Brain microvascular endothelial cell (primary cell): Measurements from ENCODE around the gene CROCC2.

Experiments used
- DNase-seq: peaks from one replicate; pipeline ENCODE4 v3.0.0-alpha.2; 2020
- H3K27ac ChIP-seq: fragments of 250-450 bp; sonication (Bioruptor Pico); 2 replicates; pipeline ENCODE4 v1.5.1; 2020; ENCODE audit warnings: mild to moderate bottlenecking, moderate library complexity
- H3K27me3 ChIP-seq: fragments of 250-450 bp; sonication (Bioruptor Pico); replicated peaks from 2 replicates; pipeline ENCODE4 v1.5.1; 2020; ENCODE audit warnings: mild to moderate bottlenecking
- H3K36me3 ChIP-seq: fragments of 250-450 bp; sonication (Bioruptor Pico); replicated peaks from 2 replicates; pipeline ENCODE4 v1.5.1; 2020; ENCODE audit warnings: mild to moderate bottlenecking
- H3K4me3 ChIP-seq: 2 replicates; pipeline ENCODE4 v1.5.1; 2011; ENCODE audit warnings: low read depth, mild to moderate bottlenecking, control low read depth, low read length, moderate library complexity
- in situ Hi-C: cut with HindIII; loops from 2 replicates; pipeline ENCODE4 v1.10.0; 2017; ENCODE audit warnings: low sequenced_read_pairs, low pct_ligation_motif_present
- TF ChIP-seq, protein P1 (sequence below): IDR thresholded peaks from 2 replicates; pipeline ENCODE4 v1.5.1; 2011; ENCODE audit warnings: low read depth, mild to moderate bottlenecking, moderate library complexity, low read length, control low read depth, inconsistent platforms; ENCODE audit errors: missing control alignments

CROCC2 gene

DNA sequence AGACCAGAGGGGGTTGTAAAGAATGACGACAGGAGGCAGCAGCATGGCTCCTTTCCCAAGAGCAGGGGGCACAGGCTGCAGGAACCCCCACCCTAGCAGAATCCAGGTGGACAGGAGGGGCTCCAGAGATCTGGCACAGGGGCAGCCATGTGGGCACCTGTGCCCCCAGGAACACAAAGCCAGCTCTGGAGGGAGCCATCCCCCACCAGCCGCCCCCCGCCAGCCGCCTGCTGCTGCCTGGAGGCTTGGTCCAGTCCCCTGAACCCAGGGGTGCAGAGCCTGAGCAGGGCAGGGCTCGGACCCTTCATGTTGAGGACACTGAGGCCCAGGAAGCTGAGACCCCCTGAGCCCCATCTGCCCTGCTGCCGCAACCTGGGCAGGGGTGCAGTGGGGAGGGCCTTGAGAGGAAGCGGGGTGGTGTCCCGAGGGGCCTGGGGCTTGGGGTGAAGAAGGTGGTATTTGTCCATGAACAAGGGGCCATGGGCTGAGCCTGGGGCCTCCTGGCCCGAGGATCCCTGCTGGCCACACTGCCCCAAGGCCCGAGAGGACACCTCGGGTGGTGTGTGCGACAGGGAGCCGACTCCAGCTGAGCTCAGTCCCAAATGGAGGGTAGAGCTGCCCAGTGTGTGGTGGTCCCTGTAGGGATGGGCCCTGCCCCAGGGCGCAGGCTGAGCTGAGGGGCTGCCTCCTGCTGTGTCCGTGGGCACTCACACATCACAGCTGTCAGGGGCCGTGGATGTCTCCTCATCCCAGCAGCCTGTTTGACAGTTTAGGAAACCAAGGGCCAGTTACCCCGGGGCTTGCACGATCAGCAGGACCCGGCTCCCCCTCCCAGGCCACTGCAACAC, 52.5 kb downstream of the CROCC2 start:
- Histone ChIP-seq H3K36me3 (no peaks in the 10 kb centered on the region), H3K27ac (no peak overlapping the region), H3K27me3 (peaks cover 33% of the 10 kb centered on the region), H3K4me3 (no peak overlapping the region)
- TF ChIP-seq, protein P1, sequence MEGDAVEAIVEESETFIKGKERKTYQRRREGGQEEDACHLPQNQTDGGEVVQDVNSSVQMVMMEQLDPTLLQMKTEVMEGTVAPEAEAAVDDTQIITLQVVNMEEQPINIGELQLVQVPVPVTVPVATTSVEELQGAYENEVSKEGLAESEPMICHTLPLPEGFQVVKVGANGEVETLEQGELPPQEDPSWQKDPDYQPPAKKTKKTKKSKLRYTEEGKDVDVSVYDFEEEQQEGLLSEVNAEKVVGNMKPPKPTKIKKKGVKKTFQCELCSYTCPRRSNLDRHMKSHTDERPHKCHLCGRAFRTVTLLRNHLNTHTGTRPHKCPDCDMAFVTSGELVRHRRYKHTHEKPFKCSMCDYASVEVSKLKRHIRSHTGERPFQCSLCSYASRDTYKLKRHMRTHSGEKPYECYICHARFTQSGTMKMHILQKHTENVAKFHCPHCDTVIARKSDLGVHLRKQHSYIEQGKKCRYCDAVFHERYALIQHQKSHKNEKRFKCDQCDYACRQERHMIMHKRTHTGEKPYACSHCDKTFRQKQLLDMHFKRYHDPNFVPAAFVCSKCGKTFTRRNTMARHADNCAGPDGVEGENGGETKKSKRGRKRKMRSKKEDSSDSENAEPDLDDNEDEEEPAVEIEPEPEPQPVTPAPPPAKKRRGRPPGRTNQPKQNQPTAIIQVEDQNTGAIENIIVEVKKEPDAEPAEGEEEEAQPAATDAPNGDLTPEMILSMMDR: no peak
- DNase-seq: no peak
- in situ Hi-C loops: no loop called here

- no peak for DNase-seq
- no peaks in the 10 kb centered on the region for H3K36me3 ChIP-seq
- H3K4me3 ChIP-seq: no peak overlapping the region
- TF ChIP-seq, protein P1: no peak
- H3K27ac ChIP-seq: no peak overlapping the region
- peaks cover 30% of the 10 kb centered on the region for H3K27me3 ChIP-seq
- in situ Hi-C loops: no loop called here
Observed at GRCh38 chr2:240959214-240959940, 53.2 kb downstream of the CROCC2 start.

DNA sequence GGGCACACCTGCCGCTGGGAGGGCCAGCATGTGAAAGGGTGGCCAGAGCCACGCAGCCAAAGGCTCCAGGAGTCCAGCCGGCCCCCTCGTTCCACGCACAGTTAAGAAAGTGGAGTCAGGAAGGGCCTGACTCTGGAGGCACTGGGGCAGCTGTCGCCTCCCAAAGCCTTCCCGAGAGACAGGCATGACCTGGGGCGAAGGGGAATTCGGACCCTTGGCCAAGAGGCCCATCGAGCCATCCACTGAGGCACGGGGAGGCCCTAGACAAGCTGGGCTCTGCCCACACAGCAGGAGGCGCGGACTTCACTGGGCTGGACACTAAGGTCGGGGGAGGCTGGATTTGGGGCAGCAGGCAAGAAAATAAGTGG, 53.8 kb downstream of the CROCC2 start:
- Histone ChIP-seq H3K4me3 (no peak overlapping the region), H3K36me3 (no peaks in the 10 kb centered on the region), H3K27ac (no peak overlapping the region), H3K27me3 (peaks cover 25% of the 10 kb centered on the region)
- in situ Hi-C loops: no loop called here
- DNase-seq: no peak
- TF ChIP-seq, protein P1: no peak

DNA sequence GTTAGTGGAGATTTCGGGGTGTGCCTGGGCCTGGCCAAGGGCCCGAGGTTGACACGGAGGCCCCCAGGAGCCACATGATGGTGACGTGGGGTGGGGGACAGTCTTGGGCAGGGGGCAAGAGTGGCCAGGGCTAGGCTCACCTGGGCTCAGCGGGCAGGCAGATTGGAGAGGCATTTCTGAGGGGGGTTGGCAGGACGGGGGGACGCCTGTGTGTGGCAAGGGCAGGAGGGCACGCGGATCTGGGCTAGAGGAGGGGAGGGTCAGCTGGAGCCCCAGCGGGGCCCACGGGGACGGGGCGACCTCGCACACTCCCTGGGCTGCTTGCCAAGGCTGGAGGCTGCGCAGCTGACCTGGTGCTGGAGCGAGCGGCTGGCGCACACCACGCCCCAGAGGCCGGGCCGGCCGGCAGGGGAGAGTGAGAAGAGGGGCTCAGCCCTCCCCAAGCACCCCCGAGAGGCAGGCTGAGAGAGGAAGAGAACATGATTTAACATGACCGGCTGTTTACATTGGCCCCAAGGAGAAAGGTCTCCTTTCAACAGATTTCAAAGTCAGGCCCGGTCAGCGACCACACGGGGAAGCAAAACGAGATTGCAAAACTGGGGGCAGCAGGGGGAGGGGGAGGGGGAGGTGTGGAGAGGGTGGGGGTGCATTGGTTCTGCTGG, 54.3 kb downstream of the CROCC2 start:
- no peak overlapping the region for H3K4me3 ChIP-seq
- H3K27me3 ChIP-seq: peaks cover 20% of the 10 kb centered on the region
- in situ Hi-C loops: no loop called here
- DNase-seq: no peak
- no peak overlapping the region for H3K27ac ChIP-seq
- no peaks in the 10 kb centered on the region for H3K36me3 ChIP-seq
- TF ChIP-seq, protein P1: no peak

GRCh38 chr2:240960971-240961876, 55.1 kb downstream of the CROCC2 start:
- Histone ChIP-seq H3K27ac (no peak overlapping the region), H3K27me3 (peaks cover 12% of the 10 kb centered on the region), H3K4me3 (no peak overlapping the region), H3K36me3 (no peaks in the 10 kb centered on the region)
- TF ChIP-seq, protein P1: no peak
- DNase-seq: no peak
- in situ Hi-C loops: no loop called here
